ENCODE data around the gene LRRC7. TPM values are rescaled to one million over a fixed set of nuclear protein-coding genes. Genes with fewer than 3 reads are reported as not detected.

LRRC7 gene
- total and polyA plus RNA-seq, 2 of the 8 experiments (the other 6 are each of a cell fraction or from before 2014, with no cell fraction given) = 0.03 to 0.17 TPM

DNA sequence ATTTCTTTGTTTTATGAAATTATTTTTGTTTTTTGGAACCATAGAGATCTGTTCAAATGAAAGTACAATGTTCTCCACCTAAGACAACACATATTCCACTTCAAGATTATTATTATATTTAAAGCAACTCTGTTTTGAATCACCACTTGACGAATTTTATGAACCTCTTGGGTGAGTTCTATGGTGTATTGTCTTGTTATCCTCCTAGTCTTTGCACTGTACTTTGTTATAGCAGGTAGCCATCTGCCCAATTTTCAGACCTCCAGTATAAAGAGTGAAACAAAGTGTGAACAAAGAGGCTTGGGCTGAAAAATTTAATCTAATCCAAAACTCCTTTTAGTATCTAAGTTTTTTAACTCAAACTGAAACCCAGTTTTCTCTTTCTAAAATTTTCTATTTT lies 71.0 kb downstream of the LRRC7 start (continued):
- TF ChIP-seq, protein P1, sequence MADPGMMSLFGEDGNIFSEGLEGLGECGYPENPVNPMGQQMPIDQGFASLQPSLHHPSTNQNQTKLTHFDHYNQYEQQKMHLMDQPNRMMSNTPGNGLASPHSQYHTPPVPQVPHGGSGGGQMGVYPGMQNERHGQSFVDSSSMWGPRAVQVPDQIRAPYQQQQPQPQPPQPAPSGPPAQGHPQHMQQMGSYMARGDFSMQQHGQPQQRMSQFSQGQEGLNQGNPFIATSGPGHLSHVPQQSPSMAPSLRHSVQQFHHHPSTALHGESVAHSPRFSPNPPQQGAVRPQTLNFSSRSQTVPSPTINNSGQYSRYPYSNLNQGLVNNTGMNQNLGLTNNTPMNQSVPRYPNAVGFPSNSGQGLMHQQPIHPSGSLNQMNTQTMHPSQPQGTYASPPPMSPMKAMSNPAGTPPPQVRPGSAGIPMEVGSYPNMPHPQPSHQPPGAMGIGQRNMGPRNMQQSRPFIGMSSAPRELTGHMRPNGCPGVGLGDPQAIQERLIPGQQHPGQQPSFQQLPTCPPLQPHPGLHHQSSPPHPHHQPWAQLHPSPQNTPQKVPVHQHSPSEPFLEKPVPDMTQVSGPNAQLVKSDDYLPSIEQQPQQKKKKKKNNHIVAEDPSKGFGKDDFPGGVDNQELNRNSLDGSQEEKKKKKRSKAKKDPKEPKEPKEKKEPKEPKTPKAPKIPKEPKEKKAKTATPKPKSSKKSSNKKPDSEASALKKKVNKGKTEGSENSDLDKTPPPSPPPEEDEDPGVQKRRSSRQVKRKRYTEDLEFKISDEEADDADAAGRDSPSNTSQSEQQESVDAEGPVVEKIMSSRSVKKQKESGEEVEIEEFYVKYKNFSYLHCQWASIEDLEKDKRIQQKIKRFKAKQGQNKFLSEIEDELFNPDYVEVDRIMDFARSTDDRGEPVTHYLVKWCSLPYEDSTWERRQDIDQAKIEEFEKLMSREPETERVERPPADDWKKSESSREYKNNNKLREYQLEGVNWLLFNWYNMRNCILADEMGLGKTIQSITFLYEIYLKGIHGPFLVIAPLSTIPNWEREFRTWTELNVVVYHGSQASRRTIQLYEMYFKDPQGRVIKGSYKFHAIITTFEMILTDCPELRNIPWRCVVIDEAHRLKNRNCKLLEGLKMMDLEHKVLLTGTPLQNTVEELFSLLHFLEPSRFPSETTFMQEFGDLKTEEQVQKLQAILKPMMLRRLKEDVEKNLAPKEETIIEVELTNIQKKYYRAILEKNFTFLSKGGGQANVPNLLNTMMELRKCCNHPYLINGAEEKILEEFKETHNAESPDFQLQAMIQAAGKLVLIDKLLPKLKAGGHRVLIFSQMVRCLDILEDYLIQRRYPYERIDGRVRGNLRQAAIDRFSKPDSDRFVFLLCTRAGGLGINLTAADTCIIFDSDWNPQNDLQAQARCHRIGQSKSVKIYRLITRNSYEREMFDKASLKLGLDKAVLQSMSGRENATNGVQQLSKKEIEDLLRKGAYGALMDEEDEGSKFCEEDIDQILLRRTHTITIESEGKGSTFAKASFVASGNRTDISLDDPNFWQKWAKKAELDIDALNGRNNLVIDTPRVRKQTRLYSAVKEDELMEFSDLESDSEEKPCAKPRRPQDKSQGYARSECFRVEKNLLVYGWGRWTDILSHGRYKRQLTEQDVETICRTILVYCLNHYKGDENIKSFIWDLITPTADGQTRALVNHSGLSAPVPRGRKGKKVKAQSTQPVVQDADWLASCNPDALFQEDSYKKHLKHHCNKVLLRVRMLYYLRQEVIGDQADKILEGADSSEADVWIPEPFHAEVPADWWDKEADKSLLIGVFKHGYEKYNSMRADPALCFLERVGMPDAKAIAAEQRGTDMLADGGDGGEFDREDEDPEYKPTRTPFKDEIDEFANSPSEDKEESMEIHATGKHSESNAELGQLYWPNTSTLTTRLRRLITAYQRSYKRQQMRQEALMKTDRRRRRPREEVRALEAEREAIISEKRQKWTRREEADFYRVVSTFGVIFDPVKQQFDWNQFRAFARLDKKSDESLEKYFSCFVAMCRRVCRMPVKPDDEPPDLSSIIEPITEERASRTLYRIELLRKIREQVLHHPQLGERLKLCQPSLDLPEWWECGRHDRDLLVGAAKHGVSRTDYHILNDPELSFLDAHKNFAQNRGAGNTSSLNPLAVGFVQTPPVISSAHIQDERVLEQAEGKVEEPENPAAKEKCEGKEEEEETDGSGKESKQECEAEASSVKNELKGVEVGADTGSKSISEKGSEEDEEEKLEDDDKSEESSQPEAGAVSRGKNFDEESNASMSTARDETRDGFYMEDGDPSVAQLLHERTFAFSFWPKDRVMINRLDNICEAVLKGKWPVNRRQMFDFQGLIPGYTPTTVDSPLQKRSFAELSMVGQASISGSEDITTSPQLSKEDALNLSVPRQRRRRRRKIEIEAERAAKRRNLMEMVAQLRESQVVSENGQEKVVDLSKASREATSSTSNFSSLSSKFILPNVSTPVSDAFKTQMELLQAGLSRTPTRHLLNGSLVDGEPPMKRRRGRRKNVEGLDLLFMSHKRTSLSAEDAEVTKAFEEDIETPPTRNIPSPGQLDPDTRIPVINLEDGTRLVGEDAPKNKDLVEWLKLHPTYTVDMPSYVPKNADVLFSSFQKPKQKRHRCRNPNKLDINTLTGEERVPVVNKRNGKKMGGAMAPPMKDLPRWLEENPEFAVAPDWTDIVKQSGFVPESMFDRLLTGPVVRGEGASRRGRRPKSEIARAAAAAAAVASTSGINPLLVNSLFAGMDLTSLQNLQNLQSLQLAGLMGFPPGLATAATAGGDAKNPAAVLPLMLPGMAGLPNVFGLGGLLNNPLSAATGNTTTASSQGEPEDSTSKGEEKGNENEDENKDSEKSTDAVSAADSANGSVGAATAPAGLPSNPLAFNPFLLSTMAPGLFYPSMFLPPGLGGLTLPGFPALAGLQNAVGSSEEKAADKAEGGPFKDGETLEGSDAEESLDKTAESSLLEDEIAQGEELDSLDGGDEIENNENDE (IDR thresholded peaks at IDR 0.05; ENCODE audit: insufficient replicate concordance, low read length) = no peak
